Measurements from ENCODE around the gene THSD7A. TPM values are rescaled to one million over a fixed set of nuclear protein-coding genes. Genes with fewer than 3 reads are reported as not detected.

Gene THSD7A
- total RNA-seq, 1 experiment from 2014 or later = 0.68 TPM

GRCh38 chr7:11757153-11757552 lies 74.8 kb downstream of the THSD7A start (continued):
- TF ChIP-seq MLX (CRISPR knock-in tag; IDR thresholded peaks at IDR 0.05) (no peak), CREM (CRISPR knock-in tag; IDR thresholded peaks at IDR 0.05) (no peak), ZNF281 (CRISPR knock-in tag; IDR thresholded peaks at IDR 0.05) (no peak), NR1H2 (CRISPR knock-in tag; IDR thresholded peaks at IDR 0.05) (no peak), KAT7 (CRISPR knock-in tag; IDR thresholded peaks at IDR 0.05; ENCODE audit: borderline replicate concordance) (no peak), MXD4 (CRISPR knock-in tag; IDR thresholded peaks at IDR 0.05; ENCODE audit: borderline replicate concordance) (no peak), JAZF1 (CRISPR knock-in tag; IDR thresholded peaks at IDR 0.05) (no peak)
- TF ChIP-seq, protein P1, sequence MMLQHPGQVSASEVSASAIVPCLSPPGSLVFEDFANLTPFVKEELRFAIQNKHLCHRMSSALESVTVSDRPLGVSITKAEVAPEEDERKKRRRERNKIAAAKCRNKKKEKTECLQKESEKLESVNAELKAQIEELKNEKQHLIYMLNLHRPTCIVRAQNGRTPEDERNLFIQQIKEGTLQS (CRISPR knock-in tag; conservative IDR thresholded peaks at IDR 0.05) = no peak

- H3K9me3 Mint-ChIP-seq = no peaks in the 10 kb centered on the region
- ChIA-PET POLR2A (no interaction called here), CTCF (no interaction called here)
- H3K4me1 Mint-ChIP-seq = no peaks in the 10 kb centered on the region
- ATAC-seq (peak; percentile 69; the same call in 1 of the 2 replicates), DNase-seq (ENCODE audit: low spot score) (no peak)
- no peak overlapping the region for H3K4me3 Mint-ChIP-seq
- H3K27me3 Mint-ChIP-seq (ENCODE audit: low read depth) = no peaks in the 10 kb centered on the region
- no peak overlapping the region for H3K27ac Mint-ChIP-seq
- TF ChIP-seq, protein P2, sequence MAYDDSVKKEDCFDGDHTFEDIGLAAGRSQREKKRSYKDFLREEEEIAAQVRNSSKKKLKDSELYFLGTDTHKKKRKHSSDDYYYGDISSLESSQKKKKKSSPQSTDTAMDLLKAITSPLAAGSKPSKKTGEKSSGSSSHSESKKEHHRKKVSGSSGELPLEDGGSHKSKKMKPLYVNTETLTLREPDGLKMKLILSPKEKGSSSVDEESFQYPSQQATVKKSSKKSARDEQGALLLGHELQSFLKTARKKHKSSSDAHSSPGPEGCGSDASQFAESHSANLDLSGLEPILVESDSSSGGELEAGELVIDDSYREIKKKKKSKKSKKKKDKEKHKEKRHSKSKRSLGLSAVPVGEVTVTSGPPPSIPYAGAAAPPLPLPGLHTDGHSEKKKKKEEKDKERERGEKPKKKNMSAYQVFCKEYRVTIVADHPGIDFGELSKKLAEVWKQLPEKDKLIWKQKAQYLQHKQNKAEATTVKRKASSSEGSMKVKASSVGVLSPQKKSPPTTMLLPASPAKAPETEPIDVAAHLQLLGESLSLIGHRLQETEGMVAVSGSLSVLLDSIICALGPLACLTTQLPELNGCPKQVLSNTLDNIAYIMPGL (CRISPR knock-in tag; IDR thresholded peaks at IDR 0.05) = no peak
- TF ChIP-seq SP1 (CRISPR knock-in tag; conservative IDR thresholded peaks at IDR 0.05) = no peak
- TF ChIP-seq, protein P3, sequence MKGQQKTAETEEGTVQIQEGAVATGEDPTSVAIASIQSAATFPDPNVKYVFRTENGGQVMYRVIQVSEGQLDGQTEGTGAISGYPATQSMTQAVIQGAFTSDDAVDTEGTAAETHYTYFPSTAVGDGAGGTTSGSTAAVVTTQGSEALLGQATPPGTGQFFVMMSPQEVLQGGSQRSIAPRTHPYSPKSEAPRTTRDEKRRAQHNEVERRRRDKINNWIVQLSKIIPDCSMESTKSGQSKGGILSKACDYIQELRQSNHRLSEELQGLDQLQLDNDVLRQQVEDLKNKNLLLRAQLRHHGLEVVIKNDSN (CRISPR knock-in tag; IDR thresholded peaks at IDR 0.05) = no peak
- no peak for TF ChIP-seq STAT6 (CRISPR knock-in tag; conservative IDR thresholded peaks at IDR 0.05; ENCODE audit: low read depth)
- TF ChIP-seq, protein P4, sequence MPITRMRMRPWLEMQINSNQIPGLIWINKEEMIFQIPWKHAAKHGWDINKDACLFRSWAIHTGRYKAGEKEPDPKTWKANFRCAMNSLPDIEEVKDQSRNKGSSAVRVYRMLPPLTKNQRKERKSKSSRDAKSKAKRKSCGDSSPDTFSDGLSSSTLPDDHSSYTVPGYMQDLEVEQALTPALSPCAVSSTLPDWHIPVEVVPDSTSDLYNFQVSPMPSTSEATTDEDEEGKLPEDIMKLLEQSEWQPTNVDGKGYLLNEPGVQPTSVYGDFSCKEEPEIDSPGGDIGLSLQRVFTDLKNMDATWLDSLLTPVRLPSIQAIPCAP (CRISPR knock-in tag; IDR thresholded peaks at IDR 0.05) = no peak
- H3K36me3 Mint-ChIP-seq = no peaks in the 10 kb centered on the region
Observed at GRCh38 chr7:11754933-11755332, 77.1 kb downstream of the THSD7A start.

- H3K27me3 Mint-ChIP-seq (ENCODE audit: low read depth) = no peaks in the 10 kb centered on the region
- ATAC-seq (no peak), DNase-seq (ENCODE audit: low spot score) (no peak)
- ChIA-PET CTCF (no interaction called here), POLR2A (no interaction called here)
- H3K27ac Mint-ChIP-seq = no peak overlapping the region
- H3K9me3 Mint-ChIP-seq = no peaks in the 10 kb centered on the region
- no peak overlapping the region for H3K4me3 Mint-ChIP-seq
- H3K4me1 Mint-ChIP-seq = no peaks in the 10 kb centered on the region
- no peaks in the 10 kb centered on the region for H3K36me3 Mint-ChIP-seq
- TF ChIP-seq ZNF121 (CRISPR knock-in tag; IDR thresholded peaks at IDR 0.05) (no peak), MYBL2 (CRISPR knock-in tag; IDR thresholded peaks at IDR 0.05) (no peak), ATF2 (CRISPR knock-in tag; IDR thresholded peaks at IDR 0.05; ENCODE audit: borderline replicate concordance, low read depth) (no peak), KAT7 (CRISPR knock-in tag; IDR thresholded peaks at IDR 0.05; ENCODE audit: borderline replicate concordance) (no peak), EMX1 (CRISPR knock-in tag; IDR thresholded peaks at IDR 0.05) (no peak), ZNF317 (CRISPR knock-in tag; IDR thresholded peaks at IDR 0.05; ENCODE audit: borderline replicate concordance, low read depth) (no peak)
- TF ChIP-seq, protein P5, sequence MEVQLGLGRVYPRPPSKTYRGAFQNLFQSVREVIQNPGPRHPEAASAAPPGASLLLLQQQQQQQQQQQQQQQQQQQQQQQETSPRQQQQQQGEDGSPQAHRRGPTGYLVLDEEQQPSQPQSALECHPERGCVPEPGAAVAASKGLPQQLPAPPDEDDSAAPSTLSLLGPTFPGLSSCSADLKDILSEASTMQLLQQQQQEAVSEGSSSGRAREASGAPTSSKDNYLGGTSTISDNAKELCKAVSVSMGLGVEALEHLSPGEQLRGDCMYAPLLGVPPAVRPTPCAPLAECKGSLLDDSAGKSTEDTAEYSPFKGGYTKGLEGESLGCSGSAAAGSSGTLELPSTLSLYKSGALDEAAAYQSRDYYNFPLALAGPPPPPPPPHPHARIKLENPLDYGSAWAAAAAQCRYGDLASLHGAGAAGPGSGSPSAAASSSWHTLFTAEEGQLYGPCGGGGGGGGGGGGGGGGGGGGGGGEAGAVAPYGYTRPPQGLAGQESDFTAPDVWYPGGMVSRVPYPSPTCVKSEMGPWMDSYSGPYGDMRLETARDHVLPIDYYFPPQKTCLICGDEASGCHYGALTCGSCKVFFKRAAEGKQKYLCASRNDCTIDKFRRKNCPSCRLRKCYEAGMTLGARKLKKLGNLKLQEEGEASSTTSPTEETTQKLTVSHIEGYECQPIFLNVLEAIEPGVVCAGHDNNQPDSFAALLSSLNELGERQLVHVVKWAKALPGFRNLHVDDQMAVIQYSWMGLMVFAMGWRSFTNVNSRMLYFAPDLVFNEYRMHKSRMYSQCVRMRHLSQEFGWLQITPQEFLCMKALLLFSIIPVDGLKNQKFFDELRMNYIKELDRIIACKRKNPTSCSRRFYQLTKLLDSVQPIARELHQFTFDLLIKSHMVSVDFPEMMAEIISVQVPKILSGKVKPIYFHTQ (CRISPR knock-in tag; IDR thresholded peaks at IDR 0.05) = no peak
Observed at GRCh38 chr7:11754123-11754522, 77.9 kb downstream of the THSD7A start.
